ENCODE data around the gene SLAMF6.
"Not testable (repeated sequence)": the region's sequence is repeated elsewhere in the genome, so short reads cannot be mapped to it uniquely, and the experiment has no call there.

Gene SLAMF6

DNA sequence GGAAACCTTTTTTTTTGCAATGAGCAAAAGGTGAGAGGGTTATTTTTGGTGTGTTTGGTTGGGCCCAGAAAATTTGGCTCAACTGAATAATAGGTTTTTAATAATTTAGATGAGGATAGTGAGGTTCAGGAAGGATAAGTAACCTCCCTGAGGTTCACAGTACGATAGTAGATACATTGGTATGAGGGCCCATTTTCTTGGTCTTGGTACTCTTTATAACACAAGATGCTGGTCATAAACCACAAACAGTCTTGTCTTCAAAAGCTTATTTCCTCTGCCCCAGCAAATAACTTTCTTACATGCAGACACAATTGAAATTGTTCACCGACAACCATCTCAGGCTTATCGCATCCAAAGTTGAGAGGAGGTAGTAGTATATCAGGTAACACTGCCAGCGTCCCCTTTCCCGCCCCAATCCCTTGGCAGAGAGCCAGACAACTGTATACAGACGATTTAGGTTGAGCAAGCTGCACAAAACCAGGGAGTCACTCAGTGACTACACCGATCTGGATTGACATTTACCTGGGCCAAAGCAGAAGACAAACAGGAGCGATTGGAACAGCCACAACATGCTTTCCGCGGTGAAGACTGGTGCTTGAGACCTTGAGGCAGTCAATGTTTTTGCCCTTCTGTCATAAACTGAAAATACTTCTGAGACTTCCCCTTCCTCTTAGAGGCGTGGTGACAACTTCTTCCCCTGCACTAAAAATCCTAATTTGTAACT lies at the start of gene SLAMF6:
Gene SLAMF6, minus strand, starts transcription at position 634 of the 724 bp plus-strand sequence. Its CDS starts 63 bp downstream, at position 571.
- peak; percentile 83 for DNase-seq

DNA sequence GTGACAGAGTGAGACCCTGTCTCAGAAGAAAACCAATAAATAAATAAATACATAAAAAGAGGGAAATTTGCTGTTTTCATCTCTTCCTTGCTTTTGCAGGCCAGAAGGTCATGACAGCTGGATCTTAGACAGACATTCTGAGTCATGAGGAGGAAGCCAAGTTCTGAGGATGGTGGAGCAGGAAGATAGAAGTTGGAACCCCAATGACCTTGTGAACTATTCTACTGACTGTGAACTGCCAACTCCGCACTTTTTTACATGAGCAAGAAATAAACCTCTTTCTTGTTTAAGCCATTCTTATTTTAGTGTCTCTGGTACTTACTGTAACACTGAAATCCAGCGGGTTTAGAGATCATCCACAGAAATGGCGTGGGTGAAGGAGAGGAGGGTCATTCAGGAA lies 47.8 kb upstream of the SLAMF6 start:
- DNase-seq = no peak

DNA sequence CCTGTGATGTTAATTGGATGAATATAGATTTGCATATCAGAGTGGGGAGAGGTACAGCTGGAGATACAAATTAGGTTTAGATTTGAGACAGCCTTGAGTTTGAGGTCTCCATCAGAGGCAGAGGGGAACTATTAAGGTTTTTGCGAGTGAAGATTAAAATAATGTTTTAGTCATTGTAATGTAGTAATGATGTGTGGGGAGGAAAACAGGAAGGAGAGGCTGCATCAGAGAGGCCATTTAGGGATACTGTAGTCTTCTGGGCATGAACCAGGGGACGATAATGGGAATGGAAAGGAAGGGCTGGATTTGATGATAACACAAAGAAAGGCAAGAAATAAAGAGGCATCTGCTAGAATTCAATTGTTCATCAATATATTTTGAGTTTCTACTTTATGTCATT lies 46.8 kb upstream of the SLAMF6 start:
- no peak for DNase-seq

DNA sequence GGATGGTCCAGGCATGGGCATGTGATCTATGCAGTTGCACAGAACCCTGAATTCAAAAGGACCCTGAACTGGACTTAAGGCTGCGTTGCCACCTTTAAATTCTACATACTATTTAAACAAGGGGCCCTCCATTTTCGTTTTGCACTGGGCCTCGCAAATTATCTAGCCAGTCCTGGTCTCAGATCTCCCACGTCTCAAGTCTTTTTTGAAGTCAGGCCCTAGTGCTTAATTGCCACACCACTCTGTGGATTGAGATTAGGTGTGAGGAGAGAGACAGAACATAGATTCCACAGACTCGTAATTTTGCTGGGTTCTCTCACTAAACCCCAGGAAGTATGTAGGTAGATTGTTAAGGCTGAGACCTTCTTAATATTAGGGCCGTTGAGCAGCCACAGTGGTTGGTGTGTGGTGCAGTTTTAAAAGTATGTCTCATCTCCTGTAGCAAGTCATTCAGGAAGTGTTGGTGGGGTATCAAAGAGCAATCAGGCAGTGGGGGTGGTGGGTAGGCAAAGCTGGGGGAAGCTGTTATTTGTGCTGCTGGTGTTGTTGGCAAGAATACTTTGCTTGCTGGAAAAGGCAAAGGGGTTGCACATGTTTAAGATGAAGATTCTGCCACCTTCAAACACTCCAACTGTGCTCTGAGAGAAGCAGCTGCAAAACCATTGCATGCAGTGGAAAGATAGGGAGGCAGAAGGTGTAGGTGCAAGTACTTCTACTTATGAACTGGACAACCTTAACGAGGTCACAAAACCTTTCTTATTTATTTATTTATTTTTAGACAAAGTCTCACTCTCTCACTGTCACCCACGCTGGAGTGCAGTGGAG lies 45.0 kb upstream of the SLAMF6 start:
- DNase-seq = peak; percentile 80

DNA sequence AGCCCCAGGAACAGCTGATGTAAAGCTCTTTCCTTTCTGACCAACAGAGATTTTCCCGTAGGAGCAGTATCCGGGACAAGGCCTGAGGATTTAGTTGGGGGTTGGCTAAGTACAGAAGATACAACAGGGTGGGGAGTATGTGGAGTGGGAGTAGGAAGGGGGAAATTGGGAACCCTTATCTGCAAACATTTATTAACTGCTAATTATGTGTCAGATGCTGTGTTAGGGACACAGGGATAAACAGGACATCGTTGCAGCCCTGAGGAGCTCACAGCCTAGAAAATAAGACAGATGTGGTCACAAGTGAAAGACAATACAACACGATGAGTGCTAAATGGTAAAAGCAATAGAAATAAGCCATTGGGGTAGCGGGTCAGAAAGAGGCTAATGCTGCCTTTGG lies 44.3 kb upstream of the SLAMF6 start:
- DNase-seq = no peak

DNA sequence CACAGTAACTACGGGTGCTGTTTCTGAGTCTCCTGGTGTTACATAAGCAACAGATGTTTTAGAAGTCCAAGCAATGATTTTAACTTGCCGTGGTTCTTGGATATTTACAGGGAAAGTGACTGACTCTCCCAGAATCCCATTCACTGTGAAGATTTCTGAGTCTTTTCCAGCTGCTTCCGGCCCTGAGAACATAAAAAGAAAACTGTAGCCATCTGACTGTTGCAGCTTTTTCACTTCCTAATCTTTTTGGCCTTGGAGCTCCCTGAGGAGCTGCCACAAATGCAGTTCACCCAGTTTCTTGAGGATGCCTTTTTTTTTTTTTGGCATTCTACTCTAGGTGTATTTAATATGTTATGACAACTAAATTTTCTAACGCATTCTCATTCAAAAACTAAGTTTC lies 42.5 kb upstream of the SLAMF6 start:
- no peak for DNase-seq

DNA sequence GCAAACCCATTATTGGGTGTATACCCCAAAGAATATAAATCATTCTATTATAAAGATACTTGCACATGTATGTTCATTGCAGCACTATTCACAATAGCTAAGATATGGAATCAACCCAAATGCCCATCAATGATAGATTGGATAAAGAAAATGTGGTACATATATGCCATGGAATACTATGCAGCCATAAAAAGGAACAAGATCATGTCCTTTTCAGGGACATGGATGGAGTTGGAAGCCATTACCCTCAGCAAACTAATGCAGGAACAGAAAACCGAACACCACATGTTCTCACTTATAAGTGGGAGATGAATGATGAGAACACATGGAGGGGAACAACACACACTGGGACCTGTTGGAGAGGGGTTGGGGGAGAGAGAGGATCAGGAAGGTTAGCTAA lies 40.2 kb upstream of the SLAMF6 start:
- not testable (repeated sequence) for DNase-seq

DNA sequence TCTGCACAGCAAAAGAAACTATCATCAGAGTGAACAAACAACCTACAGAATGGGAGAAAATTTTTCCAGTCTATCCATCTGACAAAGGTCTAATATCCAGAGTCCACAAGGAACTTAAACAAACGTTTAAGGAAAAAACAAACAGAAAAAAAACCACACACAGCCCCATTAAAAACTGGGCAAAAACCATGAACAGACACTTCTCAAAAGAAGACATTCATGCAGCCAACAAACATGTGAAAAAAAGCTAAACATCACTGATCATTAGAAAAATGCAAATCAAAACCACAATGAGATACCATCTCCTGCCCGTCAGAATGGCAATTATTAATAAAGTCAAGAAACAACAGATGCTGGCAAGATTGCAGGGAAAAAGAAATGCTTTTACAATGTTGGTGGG lies 39.7 kb upstream of the SLAMF6 start:
- not testable (repeated sequence) for DNase-seq

DNA sequence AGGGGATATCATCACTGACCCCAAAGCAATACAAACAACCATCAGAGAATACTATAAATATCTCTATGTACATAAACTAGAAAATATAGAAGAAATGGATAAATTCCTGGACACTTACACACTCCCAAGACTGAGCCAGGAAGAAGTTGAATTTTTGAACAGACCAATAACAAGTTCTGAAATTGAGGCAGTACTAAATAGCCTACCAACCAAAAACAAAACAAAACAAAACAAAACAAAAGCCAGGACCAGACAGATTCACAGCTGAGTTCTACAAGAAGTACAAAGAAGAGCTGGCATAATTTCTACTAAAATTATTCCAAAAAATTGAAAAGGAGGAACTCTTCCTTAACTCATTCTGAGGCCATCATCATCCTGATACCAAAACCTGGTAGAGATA lies 37.8 kb upstream of the SLAMF6 start:
- no peak for DNase-seq

DNA sequence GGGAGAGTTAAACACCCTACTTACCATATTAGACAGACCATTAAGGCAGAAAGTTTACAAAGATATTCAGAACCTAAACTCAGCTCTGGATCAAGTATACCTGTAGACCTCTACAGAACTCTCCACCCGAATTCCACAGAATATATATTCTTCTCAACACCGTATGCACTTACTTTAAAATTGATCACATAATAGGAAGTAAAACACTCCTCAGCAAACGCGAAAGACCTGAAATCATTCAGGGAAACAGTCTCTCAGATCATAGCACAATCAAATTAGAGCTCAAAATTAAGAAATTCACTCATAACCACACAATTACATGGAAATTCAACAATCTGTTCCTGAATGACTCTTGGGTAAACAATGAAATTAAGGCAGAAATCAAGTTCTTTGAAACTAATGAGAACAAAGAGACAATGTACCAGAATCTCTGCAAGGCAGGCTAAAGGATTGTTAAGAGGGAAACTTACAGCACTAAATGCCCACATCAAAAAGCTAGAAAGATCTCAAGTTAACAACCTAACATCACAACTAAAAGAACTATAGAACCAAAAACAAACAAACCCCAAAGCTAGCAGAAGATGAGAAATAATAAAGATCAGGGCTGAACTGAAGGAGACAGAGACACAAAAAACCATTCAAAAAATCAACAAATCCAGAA lies 37.1 kb upstream of the SLAMF6 start:
- no peak for DNase-seq

DNA sequence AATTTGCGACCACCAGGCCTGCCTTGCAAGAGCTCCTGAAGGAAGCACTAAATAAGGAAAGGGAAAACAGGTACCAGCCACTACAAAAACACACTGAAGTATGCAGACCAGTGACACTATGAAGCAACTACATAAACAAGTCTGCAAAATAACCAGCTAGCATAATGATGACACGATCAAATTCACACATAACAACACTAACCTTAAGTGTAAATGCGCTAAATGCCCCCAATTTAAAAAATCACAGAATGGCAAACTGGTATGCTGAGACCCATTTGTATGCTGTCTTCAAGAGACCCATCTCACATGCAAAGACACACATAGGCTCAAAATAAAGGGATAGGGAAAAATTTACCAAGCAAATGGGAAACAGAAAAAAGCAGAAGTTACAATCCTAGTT lies 36.4 kb upstream of the SLAMF6 start:
- not testable (repeated sequence) for DNase-seq

DNA sequence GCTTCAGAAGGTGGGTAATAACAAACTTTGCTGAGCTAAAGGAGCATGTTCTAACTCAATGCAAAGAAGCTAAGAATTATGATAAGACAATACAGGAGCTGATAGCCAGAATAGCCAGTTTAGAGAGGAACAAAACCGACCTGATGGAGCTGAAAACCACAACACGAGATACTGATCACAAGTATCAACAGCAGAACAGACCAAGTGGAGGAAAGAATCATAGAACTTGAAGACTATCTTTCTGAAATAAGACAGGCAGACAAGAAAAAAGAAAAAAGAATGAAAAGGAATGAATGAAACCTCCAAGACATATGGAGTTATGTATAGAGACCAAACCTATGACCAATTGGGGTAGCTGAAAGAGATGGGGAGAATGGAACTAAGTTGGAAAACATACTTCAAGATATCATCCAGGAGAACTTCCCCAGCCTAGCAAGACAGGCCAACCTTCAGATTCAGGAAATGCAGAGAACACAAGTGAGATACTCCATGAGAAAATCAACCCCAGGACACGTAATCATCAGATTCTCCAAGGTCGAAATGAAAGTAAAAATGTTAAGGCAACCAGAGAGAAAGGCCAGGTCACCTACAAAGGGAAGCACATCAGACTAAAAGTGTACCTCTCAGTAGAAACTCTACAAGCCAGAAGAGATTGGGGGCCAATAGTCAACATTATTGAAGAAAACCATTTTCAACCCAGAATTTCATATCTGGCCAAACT lies 35.8 kb upstream of the SLAMF6 start:
- DNase-seq = no peak

DNA sequence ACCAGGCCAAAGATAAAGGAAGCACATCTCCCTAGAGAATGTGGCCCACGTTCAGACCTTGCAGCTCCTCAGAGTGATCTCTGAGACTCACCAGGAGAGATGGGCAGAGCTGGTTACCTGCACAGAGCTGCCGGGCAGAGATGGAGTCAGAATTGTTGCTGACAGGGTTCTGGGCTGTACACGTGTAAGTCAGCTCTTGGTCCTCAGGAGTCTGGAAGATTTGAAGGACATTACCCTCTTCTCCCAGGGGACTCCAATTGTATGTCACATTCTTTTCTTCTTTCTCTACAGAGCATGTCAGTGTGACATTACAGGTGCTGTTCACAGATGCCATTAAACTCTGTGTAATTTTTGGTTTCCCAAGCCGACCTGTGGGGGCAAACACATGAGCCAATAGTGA lies 30.7 kb upstream of the SLAMF6 start:
- DNase-seq = peak; percentile 35

DNA sequence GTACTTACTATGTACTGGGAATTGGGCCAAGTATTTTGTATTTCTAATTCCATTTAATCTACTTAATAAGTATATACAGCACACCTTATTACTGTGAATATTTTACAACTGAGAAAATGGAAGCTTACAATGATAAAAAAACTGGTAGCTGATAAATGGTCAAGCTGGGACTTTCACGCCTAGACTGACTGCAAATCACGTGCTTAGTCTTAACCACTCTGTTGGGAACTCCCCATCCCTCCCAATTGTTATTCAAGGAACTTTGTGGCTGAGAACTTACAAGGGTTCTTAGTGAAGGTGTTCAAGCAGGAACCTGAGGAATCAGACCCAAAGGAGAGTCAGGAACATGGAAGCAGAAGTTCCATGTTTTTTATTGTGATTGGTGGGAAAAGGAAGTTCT lies 29.4 kb upstream of the SLAMF6 start:
- no peak for DNase-seq

DNA sequence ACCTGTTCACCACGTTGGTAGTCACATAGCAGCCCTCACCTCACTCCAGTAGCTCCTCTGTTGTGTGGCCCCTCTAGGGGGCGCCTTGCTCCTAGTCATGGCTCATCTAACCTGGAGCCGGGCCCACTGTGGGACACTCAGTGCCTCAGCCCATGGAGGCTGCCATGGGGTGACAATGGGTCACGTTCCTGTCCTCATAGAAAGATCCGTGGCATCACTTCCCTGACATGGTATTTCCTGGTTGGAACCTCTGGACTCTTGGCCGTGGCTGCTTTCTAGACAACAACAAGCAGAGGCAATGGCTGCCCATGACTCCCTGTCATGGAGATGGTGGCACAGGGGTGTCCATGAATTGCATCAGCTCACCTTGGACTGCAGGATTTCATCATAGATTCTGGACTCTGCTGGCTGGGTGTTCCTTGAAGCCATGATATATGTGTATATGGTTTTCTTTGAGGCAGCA lies 27.5 kb upstream of the SLAMF6 start:
- DNase-seq = peak; percentile 84

DNA sequence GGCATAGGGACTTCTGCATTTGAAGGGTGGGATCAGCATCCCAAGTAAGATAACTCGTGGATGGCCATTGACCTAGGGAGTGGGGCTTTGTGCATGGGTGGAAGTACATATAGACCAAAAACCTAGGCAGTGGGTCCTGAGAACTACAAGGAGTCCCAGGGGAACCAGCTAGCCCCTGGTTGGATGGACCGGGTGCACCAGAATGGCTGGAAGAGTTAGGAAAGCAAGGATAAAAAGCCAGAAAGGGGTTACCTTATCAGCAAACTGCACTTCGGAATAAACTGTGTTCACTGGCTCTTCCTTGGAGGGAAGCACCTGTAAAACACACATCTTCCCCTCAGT lies 26.6 kb upstream of the SLAMF6 start:
- no peak for DNase-seq

DNA sequence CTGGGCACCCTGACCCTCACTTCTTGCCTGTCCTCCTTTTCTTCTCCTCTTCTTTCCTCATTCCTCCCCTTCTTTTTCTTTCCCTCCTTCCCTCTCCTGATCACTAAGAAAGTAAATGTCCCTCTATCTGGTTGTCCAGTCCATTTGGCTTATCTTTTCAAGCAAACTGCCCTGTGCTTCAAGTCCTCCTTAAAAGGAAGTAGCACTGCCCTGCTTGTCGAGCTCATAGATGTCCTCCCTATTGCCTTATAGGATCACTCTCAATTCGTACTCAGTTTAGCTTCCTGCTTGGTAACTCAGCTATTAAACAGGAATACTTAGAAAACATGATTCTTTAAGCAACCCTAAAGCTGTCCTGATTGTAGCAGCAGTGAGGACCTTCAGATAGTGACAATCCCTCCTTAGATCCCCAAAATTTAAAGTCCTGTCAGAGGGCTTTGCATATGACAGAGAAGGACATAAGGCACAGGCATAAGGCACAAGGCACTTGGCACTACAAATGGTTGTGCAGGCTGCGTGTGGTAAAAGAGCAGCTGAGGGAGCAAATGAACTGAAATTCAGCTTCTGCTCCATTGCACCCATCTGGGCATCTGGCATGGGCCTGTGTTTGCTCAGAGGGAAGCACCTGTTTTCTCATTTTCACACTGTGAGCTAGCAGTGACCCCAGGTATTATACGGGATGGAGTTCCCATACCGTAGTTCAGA lies 26.1 kb upstream of the SLAMF6 start:
- DNase-seq = no peak

DNA sequence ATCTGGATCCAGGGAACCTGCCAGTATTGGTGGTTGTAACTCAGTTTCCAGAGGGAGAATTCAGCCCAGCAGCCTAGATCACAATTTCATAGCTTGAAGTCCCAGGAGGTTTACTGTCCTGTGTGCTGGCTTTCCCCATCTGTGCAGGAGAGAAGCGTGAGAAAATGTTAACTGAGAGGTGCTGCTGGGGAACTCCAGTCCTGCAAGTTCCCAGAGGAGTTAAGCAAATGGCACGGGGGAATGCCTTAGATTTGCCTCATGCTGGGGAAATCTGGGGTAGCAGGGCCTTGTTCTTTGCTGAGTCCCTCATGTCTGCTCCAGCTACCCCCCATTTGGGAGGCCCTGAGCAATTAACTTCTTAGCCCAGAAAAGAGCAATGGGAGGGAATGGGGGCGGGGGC lies 25.1 kb upstream of the SLAMF6 start:
- DNase-seq = no peak

DNA sequence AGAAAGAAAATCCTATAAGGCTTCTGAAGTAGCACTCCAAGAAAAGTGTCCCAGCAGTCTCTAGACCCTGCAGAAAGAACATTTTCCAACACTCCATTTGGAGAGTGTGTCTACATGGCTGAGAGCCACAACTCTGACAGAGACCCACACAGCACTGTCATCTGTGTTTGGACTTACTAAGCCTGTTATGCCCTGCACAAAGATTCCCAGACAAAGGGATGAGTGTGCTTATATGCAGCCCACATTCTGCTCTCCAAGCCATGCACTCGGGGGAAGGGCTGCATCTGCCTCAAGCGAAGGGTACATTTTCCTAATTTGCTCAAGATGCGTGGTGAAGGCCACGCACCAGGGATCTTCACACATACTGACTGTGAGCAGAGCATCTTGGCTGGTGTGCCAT lies 24.4 kb upstream of the SLAMF6 start:
- DNase-seq = no peak

DNA sequence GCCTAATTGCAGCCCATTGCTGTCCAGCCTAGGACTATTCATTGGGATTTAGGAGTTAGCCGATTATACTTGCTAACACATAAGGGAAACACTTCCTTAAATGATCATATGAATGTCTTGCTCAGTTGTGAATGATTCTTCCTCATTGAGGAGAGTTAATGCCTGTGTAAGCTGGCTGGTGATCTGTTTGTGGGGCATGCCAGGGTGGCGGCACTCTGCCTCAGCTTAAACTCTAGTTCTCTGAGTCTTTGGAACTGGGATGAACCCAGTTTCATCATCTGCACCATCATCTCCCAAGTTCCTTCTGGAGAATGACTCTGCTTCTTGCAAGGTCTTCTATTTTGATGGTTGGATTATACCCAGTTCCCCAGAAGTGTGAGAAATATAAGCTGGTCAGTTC lies 23.9 kb upstream of the SLAMF6 start:
- DNase-seq = no peak

DNA sequence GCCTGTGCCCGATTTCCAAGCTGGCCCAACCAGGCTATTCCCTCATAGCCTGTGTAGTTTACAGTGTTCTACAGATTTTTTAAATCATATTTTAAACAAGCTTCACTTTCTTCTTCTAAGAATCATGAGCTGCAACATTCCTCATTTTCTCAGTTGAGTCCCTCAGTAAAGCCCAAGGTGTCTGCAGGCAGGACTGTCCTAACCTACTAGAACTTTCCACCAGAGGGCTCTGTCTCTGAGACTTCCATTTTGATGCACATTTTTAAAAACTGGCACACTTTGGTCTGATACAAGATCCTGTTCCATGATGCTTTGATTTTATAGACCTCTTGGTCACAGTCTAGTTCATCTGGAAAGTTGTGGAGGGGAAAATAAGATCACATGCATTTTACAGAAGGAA lies 21.6 kb upstream of the SLAMF6 start:
- DNase-seq = peak; percentile 55

DNA sequence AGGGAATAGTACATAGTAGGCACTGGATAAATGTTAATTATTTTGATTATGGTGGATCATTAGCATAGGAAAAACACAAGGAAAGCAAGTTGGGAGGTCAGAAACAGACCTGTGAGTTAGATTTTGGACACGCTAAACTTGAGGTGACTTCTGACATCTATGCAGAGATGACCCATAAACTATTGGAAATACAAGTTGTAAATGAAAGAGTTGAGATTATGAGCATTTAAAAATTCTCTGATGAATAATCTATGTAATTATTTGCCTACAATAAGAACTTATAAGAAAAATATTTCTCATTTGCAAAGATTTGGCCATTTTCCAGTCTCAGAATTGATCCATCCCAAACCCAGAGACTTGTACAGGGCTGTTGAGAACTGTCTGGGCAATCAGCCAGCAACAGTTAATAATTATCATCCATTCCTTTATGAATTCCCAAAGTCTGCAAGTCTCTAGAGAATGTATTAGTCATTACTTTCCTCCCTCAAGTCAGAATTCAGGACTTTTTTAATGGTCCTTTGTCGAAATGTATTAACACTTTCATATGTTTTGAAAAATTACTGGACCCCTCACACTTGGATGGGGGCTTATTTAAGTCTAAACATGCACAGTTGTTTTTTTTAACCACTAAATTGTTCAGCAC lies 19.4 kb upstream of the SLAMF6 start:
- no peak for DNase-seq

Data from activated CD8-positive, alpha-beta memory T cell treated with anti-CD3 and anti-CD28 coated beads for 24 hours (primary cell).